ENCODE measurements around the gene RNF212.

DNA sequence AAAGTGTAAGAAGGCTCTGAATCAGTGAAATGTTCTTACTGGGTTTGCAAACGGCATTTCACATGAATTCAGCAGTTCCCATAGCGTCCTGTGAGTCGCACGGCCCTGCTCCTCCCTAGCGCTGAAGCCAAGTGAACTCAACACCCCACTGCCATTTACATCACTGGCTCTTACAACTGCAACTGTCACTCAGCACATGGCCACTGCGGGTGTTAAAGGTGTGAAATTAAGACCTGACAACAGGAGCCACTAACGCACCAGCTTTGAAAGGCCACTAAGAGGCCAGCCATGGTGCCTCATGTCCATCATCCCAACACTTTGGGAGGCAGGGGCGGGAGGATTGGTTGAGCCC, 31.7 kb downstream of the RNF212 start:
- TF ChIP-seq, protein P1, sequence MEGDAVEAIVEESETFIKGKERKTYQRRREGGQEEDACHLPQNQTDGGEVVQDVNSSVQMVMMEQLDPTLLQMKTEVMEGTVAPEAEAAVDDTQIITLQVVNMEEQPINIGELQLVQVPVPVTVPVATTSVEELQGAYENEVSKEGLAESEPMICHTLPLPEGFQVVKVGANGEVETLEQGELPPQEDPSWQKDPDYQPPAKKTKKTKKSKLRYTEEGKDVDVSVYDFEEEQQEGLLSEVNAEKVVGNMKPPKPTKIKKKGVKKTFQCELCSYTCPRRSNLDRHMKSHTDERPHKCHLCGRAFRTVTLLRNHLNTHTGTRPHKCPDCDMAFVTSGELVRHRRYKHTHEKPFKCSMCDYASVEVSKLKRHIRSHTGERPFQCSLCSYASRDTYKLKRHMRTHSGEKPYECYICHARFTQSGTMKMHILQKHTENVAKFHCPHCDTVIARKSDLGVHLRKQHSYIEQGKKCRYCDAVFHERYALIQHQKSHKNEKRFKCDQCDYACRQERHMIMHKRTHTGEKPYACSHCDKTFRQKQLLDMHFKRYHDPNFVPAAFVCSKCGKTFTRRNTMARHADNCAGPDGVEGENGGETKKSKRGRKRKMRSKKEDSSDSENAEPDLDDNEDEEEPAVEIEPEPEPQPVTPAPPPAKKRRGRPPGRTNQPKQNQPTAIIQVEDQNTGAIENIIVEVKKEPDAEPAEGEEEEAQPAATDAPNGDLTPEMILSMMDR (IDR thresholded peaks at IDR 0.05) = no peak
- TF ChIP-seq POLR2AphosphoS5 (IDR thresholded peaks at IDR 0.05) (no peak), POLR2A (IDR thresholded peaks at IDR 0.05) (no peak), EP300 (IDR thresholded peaks at IDR 0.05) (no peak)

All from stomach (tissue), 4 donors.